Measurements from ENCODE around the gene CCDC106.

Gene CCDC106

GRCh38 chr19:55654868-55655647 is 7.0 kb downstream of the CCDC106 start, which contains the start of gene U2AF2 (continued):
- TF ChIP-seq HIC1 (tag by site-specific recombination; IDR thresholded peaks at IDR 0.05), result no peak
- TF ChIP-seq ZNF513 (tag by site-specific recombination; IDR thresholded peaks at IDR 0.05), result no peak
- TF ChIP-seq KLF1 (tag by site-specific recombination; IDR thresholded peaks at IDR 0.05), result peak; percentile 54; the same call in 1 of the 2 replicates
- no peak for TF ChIP-seq ZSCAN23 (tag by site-specific recombination; IDR thresholded peaks at IDR 0.05)
- TF ChIP-seq PRDM2 (tag by site-specific recombination; IDR thresholded peaks at IDR 0.05; ENCODE audit: borderline replicate concordance), result no peak
- no peak for TF ChIP-seq ZNF248 (tag by site-specific recombination; IDR thresholded peaks at IDR 0.05)
- no peak for TF ChIP-seq ZNF747 (tag by site-specific recombination; IDR thresholded peaks at IDR 0.05)
- TF ChIP-seq ZNF416 (tag by site-specific recombination; IDR thresholded peaks at IDR 0.05), result no peak
- TF ChIP-seq ZNF571 (tag by site-specific recombination; IDR thresholded peaks at IDR 0.05), result no peak
- TF ChIP-seq ZNF133 (tag by site-specific recombination; IDR thresholded peaks at IDR 0.05), result no peak
- TF ChIP-seq ZNF155 (tag by site-specific recombination; IDR thresholded peaks at IDR 0.05), result no peak
- no peak for TF ChIP-seq ZNF624 (tag by site-specific recombination; IDR thresholded peaks at IDR 0.05)
- TF ChIP-seq ZNF169 (tag by site-specific recombination; IDR thresholded peaks at IDR 0.05), result peak; percentile 70; the same call in 1 of the 2 replicates
- no peak for TF ChIP-seq ZNF621 (tag by site-specific recombination; IDR thresholded peaks at IDR 0.05)
- no peak for TF ChIP-seq ZNF280D (tag by site-specific recombination; IDR thresholded peaks at IDR 0.05)
- TF ChIP-seq ZNF777 (tag by site-specific recombination; IDR thresholded peaks at IDR 0.05; ENCODE audit: borderline replicate concordance), result no peak
- no peak for TF ChIP-seq ZNF37A (tag by site-specific recombination; IDR thresholded peaks at IDR 0.05)
- TF ChIP-seq ZNF529 (tag by site-specific recombination; IDR thresholded peaks at IDR 0.05; ENCODE audit: insufficient replicate concordance), result no peak
- no peak for TF ChIP-seq ZBTB44 (tag by site-specific recombination; IDR thresholded peaks at IDR 0.05)
- peak; percentile 70 for TF ChIP-seq ZFHX2 (tag by site-specific recombination; conservative IDR thresholded peaks at IDR 0.05)
- TF ChIP-seq HOXC10 (CRISPR knock-in tag; IDR thresholded peaks at IDR 0.05), result no peak
- TF ChIP-seq ZNF791 (tag by site-specific recombination; IDR thresholded peaks at IDR 0.05), result no peak
- TF ChIP-seq ZNF24 (tag by site-specific recombination; IDR thresholded peaks at IDR 0.05), result no peak
- TF ChIP-seq KLF9 (tag by site-specific recombination; IDR thresholded peaks at IDR 0.05; ENCODE audit: low read depth), result peak; percentile 85
- 0 out of 2 replicates have a peak, but pooled peaks have one; percentile 29 for TF ChIP-seq EGR2 (tag by site-specific recombination; IDR thresholded peaks at IDR 0.05; ENCODE audit: low read depth)
- TF ChIP-seq SP7 (tag by site-specific recombination; IDR thresholded peaks at IDR 0.05), result peak; percentile 73
